Endothelial cell (in vitro differentiated cells): ENCODE results near the gene PCDHGA10. TPM values are rescaled to one million over a fixed set of nuclear protein-coding genes. Genes with fewer than 3 reads are reported as not detected.
"Not testable (repeated sequence)": the region's sequence is repeated elsewhere in the genome, so short reads cannot be mapped to it uniquely, and the experiment has no call there.

Source experiments
- DNase-seq: peaks from one replicate; pipeline ENCODE4 v3.0.0; 2021; ENCODE audit warnings: low spot score
- H3K27ac Mint-ChIP-seq: one replicate; pipeline ENCODE4 v1.8.0; 2021; ENCODE audit warnings: mixed read lengths, inconsistent platforms; ENCODE audit not compliant: unreplicated experiment
- H3K27me3 Mint-ChIP-seq: one replicate; pipeline ENCODE4 v1.8.0; 2021; ENCODE audit warnings: mild to moderate bottlenecking, moderate library complexity, mixed read lengths, inconsistent platforms; ENCODE audit not compliant: unreplicated experiment
- H3K36me3 Mint-ChIP-seq: one replicate; pipeline ENCODE4 v1.8.0; 2021; ENCODE audit warnings: mild to moderate bottlenecking, low read depth, mixed read lengths, inconsistent platforms; ENCODE audit not compliant: unreplicated experiment
- H3K4me1 Mint-ChIP-seq: one replicate; pipeline ENCODE4 v1.8.0; 2021; ENCODE audit warnings: mild to moderate bottlenecking, mixed read lengths, inconsistent platforms; ENCODE audit not compliant: unreplicated experiment
- H3K4me3 Mint-ChIP-seq: one replicate; pipeline ENCODE4 v1.8.0; 2021; ENCODE audit warnings: mild to moderate bottlenecking, mixed read lengths, inconsistent platforms; ENCODE audit not compliant: unreplicated experiment
- H3K9me3 Mint-ChIP-seq: one replicate; pipeline ENCODE4 v1.8.0; 2021; ENCODE audit warnings: mixed read lengths, inconsistent platforms; ENCODE audit not compliant: unreplicated experiment
- total RNA-seq: library from RNA; stranded (reverse); fragmentation: NEBNext Ultra II Directional; extraction: Animal tissue kit (Norgen Biotek cat#: 25700); gene quantifications from one replicate; pipeline ENCODE4 v1.2.1, GENCODE V29; 2021; ENCODE audit not compliant: unreplicated experiment
- TF ChIP-seq, protein P1 (sequence below): fragments of 200-600 bp; sonication (generic); IDR thresholded peaks from one replicate; pipeline ENCODE4 v1.5.0; 2021; ENCODE audit warnings: antibody characterized with exemption; ENCODE audit not compliant: unreplicated experiment

PCDHGA10 gene
- total RNA-seq, 1 donor from 2014 or later, result 43.0 TPM

DNA sequence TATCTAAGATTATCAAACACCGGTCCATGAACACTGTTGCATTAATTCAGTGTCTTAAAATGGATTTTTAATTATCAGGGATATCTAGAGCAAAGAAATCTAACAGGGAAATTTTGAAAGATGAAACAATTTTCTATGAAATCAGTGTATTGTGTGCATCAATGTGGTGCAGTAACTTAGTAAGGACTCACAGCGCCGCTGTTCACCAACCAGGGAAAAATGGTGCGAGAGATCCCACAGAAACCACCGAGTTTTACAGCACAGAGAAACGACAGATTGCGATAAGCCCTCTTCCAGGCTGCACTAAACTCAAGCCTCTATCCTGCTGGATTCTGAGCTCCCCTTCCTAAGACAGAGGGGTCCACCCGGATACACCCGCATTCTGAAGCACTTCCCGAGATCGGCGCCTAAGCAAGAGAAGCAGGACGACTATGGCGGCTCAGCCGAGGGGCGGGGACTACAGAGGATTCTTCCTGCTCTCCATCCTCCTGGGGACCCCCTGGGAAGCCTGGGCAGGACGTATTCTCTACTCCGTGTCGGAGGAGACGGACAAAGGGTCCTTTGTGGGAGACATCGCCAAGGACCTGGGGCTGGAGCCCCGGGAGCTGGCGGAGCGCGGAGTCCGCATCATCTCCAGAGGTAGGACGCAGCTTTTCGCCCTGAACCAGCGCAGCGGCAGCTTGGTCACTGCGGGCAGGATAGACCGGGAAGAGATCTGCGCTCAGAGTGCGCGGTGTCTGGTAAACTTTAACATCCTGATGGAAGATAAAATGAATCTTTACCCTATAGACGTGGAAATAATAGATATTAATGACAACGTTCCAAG, 30.1 kb upstream of the PCDHGA10 start, which contains the start of gene PCDHGA7:
Gene PCDHGA7, plus strand, starts transcription at position 274 of the 826 bp plus-strand sequence. Its CDS starts 158 bp downstream, at position 432.
- DNase-seq, result no peak
- no peaks in the 10 kb centered on the region for H3K4me1 Mint-ChIP-seq
- peaks cover 52% of the 10 kb centered on the region for H3K36me3 Mint-ChIP-seq
- TF ChIP-seq, protein P1, sequence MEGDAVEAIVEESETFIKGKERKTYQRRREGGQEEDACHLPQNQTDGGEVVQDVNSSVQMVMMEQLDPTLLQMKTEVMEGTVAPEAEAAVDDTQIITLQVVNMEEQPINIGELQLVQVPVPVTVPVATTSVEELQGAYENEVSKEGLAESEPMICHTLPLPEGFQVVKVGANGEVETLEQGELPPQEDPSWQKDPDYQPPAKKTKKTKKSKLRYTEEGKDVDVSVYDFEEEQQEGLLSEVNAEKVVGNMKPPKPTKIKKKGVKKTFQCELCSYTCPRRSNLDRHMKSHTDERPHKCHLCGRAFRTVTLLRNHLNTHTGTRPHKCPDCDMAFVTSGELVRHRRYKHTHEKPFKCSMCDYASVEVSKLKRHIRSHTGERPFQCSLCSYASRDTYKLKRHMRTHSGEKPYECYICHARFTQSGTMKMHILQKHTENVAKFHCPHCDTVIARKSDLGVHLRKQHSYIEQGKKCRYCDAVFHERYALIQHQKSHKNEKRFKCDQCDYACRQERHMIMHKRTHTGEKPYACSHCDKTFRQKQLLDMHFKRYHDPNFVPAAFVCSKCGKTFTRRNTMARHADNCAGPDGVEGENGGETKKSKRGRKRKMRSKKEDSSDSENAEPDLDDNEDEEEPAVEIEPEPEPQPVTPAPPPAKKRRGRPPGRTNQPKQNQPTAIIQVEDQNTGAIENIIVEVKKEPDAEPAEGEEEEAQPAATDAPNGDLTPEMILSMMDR, result no peak
- H3K27ac Mint-ChIP-seq, result no peak within 1 kb of the TSS
- peaks cover 4% of the 10 kb centered on the region for H3K27me3 Mint-ChIP-seq
- peak within 1 kb of the TSS; percentile 89 for H3K4me3 Mint-ChIP-seq
- peaks cover 22% of the 10 kb centered on the region for H3K9me3 Mint-ChIP-seq

DNA sequence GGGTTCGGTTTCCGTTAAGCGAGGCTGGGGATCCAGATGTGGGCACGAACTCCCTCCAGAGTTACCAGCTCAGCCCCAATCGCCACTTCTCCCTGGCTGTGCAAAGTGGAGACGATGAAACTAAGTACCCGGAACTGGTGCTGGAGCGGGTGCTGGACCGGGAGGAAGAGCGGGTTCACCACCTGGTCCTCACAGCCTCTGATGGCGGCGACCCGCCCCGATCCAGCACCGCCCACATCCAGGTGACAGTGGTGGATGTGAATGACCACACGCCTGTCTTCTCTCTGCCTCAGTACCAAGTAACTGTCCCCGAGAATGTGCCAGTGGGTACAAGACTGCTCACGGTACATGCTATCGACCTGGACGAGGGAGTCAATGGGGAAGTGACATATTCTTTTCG, 29.4 kb upstream of the PCDHGA10 start:
- no peak overlapping the region for H3K27ac Mint-ChIP-seq
- peaks cover 54% of the 10 kb centered on the region for H3K36me3 Mint-ChIP-seq
- TF ChIP-seq, protein P1, result no peak
- DNase-seq, result no peak
- H3K4me1 Mint-ChIP-seq, result no peaks in the 10 kb centered on the region
- peaks cover 24% of the 10 kb centered on the region for H3K9me3 Mint-ChIP-seq
- peaks cover 4% of the 10 kb centered on the region for H3K27me3 Mint-ChIP-seq
- peak overlapping the region; percentile 89 for H3K4me3 Mint-ChIP-seq

DNA sequence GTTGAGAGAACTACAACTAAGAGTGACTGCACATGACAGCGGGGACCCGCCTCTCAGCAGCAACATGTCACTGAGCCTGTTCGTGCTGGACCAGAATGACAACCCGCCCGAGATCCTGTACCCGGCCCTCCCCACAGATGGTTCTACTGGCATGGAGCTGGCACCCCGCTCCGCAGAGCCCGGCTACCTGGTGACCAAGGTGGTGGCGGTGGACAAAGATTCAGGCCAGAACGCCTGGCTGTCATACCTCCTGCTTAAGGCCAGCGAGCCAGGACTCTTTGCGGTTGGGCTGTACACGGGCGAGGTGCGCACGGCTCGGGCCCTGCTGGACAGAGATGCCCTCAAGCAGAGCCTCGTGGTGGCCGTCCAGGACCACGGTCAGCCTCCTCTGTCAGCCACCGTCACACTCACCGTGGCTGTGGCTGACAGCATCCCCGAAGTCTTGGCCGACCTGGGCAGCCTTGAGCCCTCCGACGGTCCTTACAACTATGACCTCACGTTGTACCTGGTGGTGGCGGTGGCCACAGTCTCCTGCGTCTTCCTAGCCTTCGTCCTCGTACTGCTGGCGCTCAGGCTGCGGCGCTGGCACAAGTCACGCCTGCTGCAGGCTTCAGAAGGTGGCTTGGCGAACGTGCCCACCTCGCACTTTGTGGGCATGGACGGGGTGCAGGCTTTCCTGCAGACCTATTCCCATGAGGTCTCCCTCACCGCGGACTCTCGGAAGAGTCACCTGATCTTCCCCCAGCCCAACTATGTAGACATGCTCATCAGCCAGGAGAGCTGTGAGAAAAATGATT, 28.1 kb upstream of the PCDHGA10 start:
- peaks cover 32% of the 10 kb centered on the region for H3K9me3 Mint-ChIP-seq
- peaks cover 4% of the 10 kb centered on the region for H3K27me3 Mint-ChIP-seq
- H3K36me3 Mint-ChIP-seq, result peaks cover 65% of the 10 kb centered on the region
- peak overlapping the region; percentile 62 for H3K4me3 Mint-ChIP-seq
- DNase-seq, result no peak
- no peaks in the 10 kb centered on the region for H3K4me1 Mint-ChIP-seq
- H3K27ac Mint-ChIP-seq, result no peak overlapping the region
- TF ChIP-seq, protein P1, result no peak

DNA sequence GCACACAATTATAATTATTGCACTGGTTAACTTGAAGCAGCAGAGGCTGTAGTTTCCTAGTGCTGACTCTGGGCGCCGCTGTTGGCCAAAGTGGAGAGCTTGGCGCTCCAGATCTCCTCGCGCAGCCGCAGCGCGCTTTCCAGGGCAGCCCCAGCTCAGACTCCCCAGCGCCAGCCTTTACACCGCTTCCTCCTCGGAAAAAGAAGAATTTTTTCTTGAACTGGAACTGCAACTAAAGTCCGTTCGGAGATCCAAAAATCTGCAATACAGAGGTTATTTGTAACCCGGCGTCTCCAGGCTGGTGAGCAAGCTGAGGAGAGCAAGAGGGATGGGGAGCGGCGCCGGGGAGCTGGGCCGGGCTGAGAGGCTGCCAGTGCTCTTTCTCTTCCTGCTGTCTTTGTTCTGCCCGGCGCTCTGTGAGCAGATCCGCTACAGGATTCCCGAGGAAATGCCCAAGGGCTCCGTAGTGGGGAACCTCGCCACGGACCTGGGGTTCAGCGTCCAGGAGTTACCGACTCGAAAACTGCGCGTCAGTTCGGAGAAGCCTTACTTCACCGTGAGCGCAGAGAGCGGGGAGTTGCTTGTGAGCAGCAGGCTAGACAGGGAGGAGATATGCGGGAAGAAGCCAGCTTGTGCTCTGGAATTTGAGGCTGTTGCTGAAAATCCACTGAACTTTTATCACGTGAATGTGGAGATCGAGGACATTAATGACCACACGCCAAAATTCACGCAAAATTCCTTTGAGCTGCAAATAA, 25.1 kb upstream of the PCDHGA10 start, which contains the start of gene PCDHGB4:
Gene PCDHGB4, plus strand, starts transcription at position 142 of the 755 bp plus-strand sequence. Its CDS starts 187 bp downstream, at position 329.
- DNase-seq, result peak; percentile 47
- H3K4me1 Mint-ChIP-seq, H3K27me3 Mint-ChIP-seq: not testable (repeated sequence)
- peak within 1 kb of the TSS; percentile 81 for H3K4me3 Mint-ChIP-seq
- TF ChIP-seq, protein P1, result peak; percentile 13
- peak within 1 kb of the TSS; percentile 48 for H3K27ac Mint-ChIP-seq
- peaks cover 73% of the 10 kb centered on the region for H3K36me3 Mint-ChIP-seq
- H3K9me3 Mint-ChIP-seq, result peaks cover 37% of the 10 kb centered on the region
